Vagina (tissue), 2 donors: ENCODE results near the gene SLC34A1.

Source experiments
- CTCF ChIP-seq, 3 experiments: fragments of 450-650 bp in 2 of 3; fragments of 200-600 bp in 1 of 3; sonication (generic) in 1 of 3; IDR thresholded peaks; one replicate each; pipeline ENCODE4 v1.5.1; 2017 to 2019; ENCODE audit warnings: antibody characterized with exemption in 3 of 3, mild to moderate bottlenecking in 2 of 3, moderate library complexity in 2 of 3
- POLR2A ChIP-seq, 2 donors: fragments of 450-650 bp; IDR thresholded peaks; one replicate each; pipeline ENCODE4 v1.6.1; 2017; ENCODE audit warnings: antibody characterized with exemption in 2 of 2, mild to moderate bottlenecking in 2 of 2, moderate library complexity in 2 of 2
- POLR2AphosphoS5 ChIP-seq, 2 donors: sonication (generic); formaldehyde crosslinking; IDR thresholded peaks; one replicate each; pipeline ENCODE4 v1.9.0; 2017; ENCODE audit warnings: antibody characterized with exemption in 2 of 2, mild to moderate bottlenecking in 2 of 2, low read depth in 1 of 2; ENCODE audit not compliant: insufficient read depth in 1 of 2

GRCh38 chr5:177349362-177349647, 34.9 kb upstream of the SLC34A1 start:
- TF ChIP-seq POLR2AphosphoS5 (IDR thresholded peaks at IDR 0.05; ENCODE audit: insufficient read depth in 1 of 2, low read depth in 1 of 2) (no peak), POLR2A (IDR thresholded peaks at IDR 0.05) (no peak), CTCF (IDR thresholded peaks at IDR 0.05) (no peak)
